ENCODE data around the gene KLHL10.

GRCh38 chr17:41794540-41794975 is 43.1 kb upstream of the KLHL10 start:
- no peak for TF ChIP-seq POLR2A (IDR thresholded peaks at IDR 0.05)
- TF ChIP-seq, protein P1, sequence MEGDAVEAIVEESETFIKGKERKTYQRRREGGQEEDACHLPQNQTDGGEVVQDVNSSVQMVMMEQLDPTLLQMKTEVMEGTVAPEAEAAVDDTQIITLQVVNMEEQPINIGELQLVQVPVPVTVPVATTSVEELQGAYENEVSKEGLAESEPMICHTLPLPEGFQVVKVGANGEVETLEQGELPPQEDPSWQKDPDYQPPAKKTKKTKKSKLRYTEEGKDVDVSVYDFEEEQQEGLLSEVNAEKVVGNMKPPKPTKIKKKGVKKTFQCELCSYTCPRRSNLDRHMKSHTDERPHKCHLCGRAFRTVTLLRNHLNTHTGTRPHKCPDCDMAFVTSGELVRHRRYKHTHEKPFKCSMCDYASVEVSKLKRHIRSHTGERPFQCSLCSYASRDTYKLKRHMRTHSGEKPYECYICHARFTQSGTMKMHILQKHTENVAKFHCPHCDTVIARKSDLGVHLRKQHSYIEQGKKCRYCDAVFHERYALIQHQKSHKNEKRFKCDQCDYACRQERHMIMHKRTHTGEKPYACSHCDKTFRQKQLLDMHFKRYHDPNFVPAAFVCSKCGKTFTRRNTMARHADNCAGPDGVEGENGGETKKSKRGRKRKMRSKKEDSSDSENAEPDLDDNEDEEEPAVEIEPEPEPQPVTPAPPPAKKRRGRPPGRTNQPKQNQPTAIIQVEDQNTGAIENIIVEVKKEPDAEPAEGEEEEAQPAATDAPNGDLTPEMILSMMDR (IDR thresholded peaks at IDR 0.05 in 8 of 11, conservative IDR thresholded peaks at IDR 0.05 in 3 of 11) = no peak
